Measurements from ENCODE around the gene SSBP3.
A peak's percentile ranks its signal among the peaks of the same experiment; 100 is the strongest.

The SSBP3 gene

GRCh38 chr1:54371038-54371941, 34.9 kb downstream of the SSBP3 start:
- DNase-seq (ENCODE audit: low read depth in 2 of 2): no peak

- DNase-seq (ENCODE audit: low read depth in 2 of 2): no peak
These were observed 35.8 kb downstream of the SSBP3 start for GRCh38 chr1:54370287-54370989.

GRCh38 chr1:54367613-54368012, 38.6 kb downstream of the SSBP3 start:
- DNase-seq (ENCODE audit: low read depth in 2 of 2): no peak

GRCh38 chr1:54365847-54366246, 40.3 kb downstream of the SSBP3 start:
- no peak for DNase-seq (ENCODE audit: low read depth in 2 of 2)

- DNase-seq (ENCODE audit: low read depth in 2 of 2): no peak
These were observed 40.8 kb downstream of the SSBP3 start for GRCh38 chr1:54365398-54365797.

DNA sequence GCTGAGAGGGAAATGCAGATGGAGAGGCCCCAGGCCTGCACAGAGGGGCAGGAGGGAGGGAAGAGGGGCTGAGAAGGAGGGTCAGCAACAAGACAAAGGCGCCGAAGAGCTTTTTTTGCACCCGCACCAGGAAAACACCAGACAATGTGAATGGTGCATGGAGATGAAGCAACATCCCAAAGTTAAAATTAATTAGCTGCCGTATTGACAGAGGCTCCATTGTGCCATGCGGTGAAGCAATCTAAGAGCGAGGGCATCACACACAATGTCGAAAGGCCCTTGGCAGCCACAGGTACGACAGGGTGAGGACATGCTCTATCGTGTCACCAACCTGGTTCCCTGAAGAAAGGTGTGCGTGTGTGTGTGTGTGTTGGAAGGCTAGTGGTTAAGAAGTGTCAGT, 41.2 kb downstream of the SSBP3 start:
- DNase-seq (ENCODE audit: low read depth in 2 of 2): no peak

DNA sequence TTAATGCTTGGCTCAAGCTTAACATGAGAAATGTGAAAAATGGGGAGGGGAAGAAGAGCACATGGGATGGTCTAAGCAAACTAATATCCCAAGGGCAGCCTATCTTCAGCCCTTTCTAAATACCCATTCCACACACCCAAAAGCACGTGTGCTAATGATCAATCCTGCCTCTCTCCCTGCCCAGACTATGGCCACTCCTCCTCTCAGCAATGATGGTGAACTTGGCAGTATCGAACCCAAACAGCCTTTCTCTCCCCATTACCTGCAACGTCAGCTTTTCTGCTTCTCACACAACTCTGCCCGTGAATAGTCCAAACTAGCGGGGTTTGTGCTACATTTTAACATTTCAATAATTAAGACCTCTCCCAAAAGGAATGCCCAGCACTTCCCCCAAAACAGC, 41.6 kb downstream of the SSBP3 start:
- no peak for DNase-seq (ENCODE audit: low read depth in 2 of 2)

DNA sequence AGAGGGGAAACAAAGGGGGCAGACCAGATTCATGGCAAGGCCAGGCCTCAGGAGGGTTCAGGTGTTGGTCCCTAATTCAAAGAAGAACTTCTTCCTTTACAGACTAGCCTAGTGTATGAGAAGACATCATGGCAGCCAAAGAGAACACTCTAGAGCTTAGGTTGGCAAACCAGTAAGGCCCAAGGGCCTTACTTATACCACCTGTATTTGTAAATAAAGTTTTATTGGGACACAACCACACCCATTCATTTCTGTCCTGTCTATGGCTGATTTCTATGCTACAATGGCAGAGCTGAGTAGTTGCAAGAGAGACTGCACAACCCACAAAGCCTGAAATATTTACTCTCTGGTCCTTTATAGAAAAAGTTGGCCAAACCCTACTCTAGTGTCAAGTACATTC, 42.3 kb downstream of the SSBP3 start:
- no peak for DNase-seq (ENCODE audit: low read depth in 2 of 2)

DNA sequence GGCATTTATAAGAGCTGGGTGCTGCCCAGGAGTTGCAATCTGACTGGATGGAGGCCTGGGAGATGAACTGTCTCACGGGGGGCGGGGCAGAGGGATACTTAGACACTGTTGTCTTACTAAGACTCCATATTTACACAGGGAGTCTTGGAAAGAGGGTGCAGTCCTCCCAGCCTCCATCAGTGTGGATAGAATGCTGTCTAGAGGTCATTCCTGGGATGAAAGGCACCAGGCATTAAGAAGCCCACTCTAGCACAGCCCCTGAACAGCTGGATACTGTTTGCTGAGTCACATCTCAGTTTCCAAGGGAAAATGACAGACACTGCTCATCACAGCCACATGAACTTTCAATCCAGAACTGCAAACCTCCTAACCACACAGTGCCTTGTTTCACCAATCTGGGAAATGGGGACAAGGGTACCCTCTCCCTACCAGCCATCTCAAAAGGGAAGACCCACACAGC, 43.3 kb downstream of the SSBP3 start:
- no peak for DNase-seq (ENCODE audit: low read depth in 2 of 2)

DNA sequence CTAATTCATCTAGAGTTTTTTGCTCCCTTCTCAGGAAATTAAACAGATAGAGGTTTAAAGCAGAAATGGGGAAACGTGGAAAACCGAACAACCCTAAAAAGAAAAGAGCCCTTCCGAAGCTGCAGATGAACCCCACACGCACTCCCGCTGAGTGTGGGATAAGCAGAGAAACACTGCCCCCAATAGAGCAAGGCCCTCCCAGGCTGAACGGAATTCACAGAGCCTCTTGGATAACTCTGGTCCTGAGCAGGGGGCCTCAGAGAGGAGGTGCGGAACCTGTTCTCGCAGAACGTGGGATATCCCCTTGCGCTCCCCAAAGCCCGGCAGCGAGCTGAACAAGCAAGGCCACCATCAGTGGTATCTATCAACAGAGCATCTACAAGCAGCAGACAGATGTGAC, 44.9 kb downstream of the SSBP3 start:
- no peak for DNase-seq (ENCODE audit: low read depth in 2 of 2)

DNA sequence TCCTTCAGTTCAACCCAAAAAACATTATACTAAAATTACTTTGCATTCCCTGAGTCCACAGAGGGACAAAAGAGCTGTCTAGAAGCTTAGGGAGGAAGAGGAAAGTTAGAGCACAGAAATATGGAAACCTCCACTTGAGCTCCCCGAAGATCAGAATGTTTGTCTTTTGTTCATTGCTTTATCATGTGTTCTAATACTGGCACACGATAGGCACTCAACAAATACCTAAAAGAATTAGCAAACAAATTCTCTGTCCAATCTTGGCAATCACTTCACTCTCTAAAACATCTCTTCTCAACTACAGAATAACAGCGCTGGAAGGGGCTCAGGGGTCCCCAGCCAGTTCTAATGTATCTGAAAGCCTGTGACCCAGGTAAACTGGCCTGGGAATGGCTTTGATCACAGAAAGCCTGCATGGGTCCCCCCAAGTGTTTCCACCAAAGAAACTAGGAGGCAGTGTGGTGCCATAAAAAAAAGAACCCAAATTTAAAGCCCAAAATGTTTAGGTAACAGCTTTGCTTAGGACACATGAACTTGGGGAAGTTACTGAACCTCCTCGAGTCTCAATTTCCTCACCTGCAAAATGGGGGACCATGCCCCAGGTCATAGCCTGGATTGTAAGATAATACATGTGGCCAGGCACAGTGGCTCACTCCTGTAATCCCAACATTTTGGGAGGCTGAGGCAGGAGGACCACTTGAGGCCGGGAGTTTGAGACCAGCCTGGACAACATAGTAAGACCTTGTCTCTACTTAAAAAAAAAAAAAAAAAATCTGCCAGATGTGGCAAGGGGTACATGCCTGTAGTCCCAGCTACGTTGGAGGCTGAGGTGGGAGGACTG, 45.8 kb downstream of the SSBP3 start:
- DNase-seq (ENCODE audit: low read depth in 2 of 2): no peak

DNA sequence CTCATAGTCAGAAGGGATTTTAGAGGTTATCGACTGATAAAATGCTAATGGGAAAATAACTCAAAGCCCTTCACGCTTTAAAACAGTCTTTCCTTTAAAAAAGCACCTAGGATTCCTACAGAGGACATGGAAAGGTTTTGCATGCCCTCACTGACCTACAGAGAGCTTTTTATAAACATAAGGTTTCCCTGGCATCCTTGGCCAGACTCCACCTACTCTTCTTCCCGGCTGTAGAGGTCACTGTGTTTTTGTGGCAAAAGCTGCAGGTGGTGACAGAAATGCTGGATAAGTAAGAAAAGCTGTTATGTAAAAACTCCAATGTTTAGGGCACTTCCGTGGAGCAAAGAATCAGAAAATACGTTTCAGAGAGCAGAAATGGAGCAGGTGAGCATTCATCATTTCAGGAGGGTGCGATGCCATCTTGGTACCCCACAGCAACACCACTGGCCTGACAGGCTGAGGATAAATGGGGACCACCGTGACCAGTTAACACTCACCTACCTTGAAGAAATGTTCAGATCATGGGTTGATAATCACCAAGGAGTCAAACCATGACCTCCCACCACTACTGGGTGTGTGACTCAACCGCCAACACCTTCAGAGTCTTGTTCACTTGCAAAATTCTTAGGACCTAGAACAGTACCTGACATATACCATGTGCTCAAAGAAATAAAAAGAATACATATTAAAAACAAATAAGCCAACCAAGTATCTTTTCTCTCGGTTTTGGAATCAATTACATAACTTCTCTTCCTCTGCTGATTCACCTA, 46.6 kb downstream of the SSBP3 start:
- DNase-seq (ENCODE audit: low read depth in 2 of 2): no peak

DNA sequence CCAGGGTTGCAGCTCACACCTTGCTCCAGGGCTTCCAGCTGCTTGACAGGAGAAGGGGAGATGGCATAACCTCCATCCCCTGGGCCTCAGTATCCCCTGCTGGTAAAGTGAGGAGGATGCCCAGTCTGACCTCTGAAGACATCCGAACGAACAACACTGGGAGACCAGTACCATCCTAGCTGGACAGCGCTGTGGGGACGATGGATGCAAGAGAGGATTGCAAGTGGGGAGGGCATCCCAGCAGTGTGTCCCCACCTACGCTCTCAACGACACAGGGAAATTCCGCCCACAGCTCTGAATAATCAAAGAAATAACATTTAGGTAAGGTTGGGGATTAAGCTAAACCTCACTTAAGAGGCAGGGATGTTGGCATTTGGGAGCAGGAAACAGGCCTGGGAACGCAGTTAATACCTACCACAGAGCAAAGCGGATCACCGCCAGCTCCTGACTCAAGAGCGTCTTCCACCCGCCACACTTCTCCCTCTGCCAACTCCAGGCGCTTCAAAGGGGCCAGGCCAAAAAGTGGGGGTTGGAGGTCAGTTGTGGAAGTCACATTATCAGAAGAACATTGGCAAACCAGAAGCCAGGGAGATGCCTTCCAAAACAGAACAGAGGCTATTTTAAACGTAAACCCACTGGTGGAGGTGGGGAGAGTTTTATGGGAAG, 47.6 kb downstream of the SSBP3 start:
- DNase-seq (ENCODE audit: low read depth in 2 of 2): no peak

- no peak for DNase-seq (ENCODE audit: low read depth in 2 of 2)
These were observed 48.2 kb downstream of the SSBP3 start for GRCh38 chr1:54357967-54358366.

DNA sequence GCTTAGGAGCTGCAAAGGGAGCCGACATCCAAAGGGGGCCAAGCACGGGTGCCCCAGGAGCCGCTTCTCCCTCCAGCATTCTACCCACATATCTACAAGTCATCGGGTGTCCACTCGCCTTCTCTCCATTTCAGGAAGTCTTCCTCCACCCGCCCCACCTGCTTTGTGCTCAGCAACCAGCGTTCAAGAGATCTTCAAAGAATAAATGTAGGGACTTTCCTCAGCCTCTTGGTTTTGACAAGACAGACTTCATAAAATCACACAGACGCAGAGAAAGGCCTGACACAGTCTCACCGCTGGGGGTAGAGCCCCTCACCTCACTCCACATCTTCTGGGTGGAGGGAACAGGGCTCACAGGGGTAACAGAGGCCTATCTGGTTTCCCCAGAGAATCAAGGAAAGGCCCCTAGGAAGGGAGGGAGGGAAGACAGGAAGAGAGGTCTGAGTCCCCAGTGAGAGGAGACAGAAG, 49.5 kb downstream of the SSBP3 start:
- peak; percentile 11 for DNase-seq (ENCODE audit: low read depth in 2 of 2)

DNA sequence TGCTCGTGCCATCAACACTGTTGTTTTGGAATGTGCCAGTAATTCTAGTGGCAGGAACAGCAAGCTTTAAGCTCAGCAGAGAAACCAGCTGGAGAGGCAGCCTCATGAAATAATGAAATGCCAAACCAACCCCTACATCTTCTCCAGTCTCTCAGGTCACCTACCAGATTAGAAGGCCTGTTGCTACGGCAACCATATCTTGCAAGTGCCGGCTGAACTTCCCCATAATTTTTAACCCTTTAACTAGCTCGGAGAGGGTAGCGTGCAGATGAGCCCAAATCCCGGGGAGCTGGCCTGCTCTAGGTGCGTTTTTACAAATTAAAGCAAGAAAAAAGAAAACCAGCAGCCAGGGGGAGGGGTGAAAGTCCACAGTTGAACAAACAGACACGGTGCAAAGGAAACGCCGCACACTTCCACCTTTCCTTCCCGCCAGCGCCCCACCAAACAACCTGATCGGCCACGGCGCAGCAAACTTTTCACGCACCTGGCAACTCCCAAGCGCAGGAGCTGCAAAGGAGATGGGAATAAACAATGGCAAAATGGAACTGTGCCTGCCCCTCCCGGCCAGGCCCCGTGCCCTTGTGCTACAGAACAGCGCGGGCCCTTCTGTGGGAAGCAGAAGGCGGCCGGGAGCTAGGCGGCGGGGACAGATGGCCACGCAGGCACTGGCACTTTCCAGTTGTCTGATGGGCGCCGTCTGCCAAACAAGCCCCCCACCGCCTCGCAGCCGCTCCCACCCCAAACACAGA, 50.1 kb downstream of the SSBP3 start:
- no peak for DNase-seq (ENCODE audit: low read depth in 2 of 2)

DNA sequence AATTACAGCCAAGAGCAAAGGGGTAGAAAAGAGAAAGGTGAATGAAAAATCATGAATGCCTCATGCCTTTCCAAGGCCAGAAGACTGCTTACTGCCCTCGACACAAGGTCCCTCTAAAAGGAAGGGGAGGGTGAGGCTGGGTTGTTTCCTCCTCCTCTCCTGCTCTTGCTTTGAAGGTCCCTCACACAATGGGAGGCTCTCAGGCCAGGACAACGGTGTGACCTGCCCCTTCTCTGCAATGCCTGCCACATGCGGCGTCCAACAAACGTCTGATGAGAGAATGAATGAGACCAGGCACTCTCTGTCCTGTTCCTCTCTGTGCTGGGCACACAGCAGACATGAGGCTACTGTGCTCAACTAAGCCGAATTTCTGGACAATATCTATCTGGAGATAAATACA, 51.3 kb downstream of the SSBP3 start:
- no peak for DNase-seq (ENCODE audit: low read depth in 2 of 2)

DNA sequence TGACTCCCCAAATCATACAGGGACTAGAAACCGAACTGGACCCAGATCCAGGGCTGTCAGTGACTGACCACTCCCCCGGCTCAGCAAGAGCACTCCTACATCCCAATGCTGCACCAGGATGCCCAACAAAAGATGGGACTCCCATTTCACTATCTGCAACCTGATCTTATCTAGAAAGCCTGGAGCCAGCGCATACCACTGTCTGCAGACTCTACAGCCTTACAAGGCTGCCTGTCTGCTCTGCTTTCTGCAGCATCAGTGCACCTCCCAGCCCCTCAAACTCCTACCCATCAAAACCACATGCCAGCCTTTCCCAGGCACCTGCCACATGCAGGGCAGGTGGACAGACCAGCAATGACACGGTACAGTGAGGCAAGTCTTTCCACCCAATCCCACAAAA, 52.2 kb downstream of the SSBP3 start:
- DNase-seq (ENCODE audit: low read depth in 2 of 2): no peak

DNA sequence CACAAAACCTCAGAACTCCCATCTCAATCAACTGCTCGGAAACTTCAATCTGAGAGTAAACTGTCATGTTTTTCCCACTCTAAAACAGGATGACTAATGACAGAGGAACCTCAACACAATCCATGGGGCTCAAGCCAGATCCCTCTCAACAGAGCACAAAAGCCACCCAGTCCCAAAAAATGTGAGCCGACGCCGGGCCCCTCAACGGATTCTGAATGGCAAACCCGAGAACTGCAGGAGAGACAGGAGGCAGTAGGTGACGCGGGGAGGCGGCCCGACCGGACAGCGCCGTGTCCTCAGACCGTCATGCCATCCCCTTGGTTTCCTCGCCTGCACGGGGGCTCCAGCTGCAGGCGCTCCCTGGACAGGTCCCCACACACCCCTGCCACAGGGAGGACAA, 53.4 kb downstream of the SSBP3 start:
- DNase-seq (ENCODE audit: low read depth in 2 of 2): no peak

DNA sequence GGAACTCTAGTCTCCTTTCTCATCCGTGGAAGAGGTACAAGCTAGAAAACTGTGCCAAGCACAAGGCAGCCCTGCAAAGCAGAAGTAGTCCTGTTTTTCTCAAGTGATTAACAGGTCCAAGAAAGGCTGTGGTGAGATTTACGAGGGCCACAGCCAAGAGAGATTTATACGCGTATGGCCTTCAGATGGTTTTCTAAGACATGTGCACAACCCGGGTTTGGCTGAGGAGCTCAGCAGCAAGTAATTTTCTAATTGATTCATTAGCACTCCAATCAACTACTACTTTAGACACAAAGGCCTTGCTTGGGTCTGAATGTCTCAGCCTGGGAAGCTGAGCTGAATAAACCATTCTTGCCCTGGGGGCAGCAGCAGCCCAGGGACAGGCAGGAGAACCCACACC, 55.8 kb downstream of the SSBP3 start:
- no peak for DNase-seq (ENCODE audit: low read depth in 2 of 2)

Data from stimulated activated CD4-positive, alpha-beta T cell treated with anti-CD3 and anti-CD28 coated beads, Interleukin-12 subunit alpha, Interleukin-12 subunit beta, amount 100 ng/mL, for 24 hours (primary cell).